ENCODE results near the gene CFB. TPM values are rescaled to one million over a fixed set of nuclear protein-coding genes. Genes with fewer than 3 reads are reported as not detected.

The CFB gene
- total and polyA plus RNA-seq, 9 of the 15 experiments (the other 6 are each of a cell fraction or from before 2014, with no cell fraction given) = 0.08 to 0.91 (median 0.22) TPM; not detected in 4

DNA sequence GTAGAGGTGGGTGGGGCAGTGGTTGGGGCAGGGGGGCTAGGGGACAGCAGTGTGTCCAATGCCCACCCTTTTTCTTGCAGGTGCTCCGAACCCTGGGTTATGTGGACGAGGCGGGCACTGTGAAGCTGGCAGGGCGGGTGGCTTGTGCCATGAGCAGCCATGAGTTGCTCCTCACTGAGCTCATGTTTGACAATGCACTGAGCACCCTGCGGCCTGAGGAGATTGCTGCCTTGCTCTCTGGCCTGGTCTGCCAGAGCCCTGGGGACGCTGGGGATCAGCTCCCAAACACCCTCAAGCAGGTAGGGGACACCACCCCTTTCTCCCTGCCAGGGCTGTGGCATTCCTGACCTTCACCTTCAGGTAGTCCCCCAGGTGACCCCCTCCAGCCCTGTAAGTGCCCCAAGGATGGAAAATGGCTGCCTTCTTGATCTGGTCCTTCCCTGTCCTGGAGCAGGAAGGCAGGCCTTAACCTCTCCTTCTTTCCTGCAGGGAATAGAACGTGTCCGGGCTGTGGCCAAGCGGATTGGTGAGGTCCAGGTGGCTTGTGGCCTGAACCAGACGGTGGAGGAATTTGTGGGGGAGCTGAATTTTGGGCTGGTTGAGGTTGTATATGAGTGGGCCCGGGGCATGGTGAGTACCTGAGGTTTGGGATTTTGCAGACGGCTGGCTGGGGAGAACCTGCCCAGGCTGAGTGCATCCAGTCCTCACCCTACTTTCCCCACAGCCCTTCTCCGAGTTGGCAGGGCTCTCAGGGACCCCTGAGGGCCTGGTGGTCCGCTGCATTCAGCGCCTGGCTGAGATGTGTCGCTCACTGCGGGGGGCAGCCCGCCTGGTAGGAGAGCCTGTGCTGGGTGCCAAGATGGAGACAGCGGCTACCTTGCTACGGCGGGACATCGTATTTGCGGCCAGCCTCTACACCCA, 23.2 kb downstream of the CFB start (continued):
- TF ChIP-seq, protein P1, sequence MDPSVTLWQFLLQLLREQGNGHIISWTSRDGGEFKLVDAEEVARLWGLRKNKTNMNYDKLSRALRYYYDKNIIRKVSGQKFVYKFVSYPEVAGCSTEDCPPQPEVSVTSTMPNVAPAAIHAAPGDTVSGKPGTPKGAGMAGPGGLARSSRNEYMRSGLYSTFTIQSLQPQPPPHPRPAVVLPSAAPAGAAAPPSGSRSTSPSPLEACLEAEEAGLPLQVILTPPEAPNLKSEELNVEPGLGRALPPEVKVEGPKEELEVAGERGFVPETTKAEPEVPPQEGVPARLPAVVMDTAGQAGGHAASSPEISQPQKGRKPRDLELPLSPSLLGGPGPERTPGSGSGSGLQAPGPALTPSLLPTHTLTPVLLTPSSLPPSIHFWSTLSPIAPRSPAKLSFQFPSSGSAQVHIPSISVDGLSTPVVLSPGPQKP (CRISPR knock-in tag; IDR thresholded peaks at IDR 0.05) = no peak
- peak; percentile 5; the same call in 1 of the 2 replicates for TF ChIP-seq MBD2 (IDR thresholded peaks at IDR 0.05; ENCODE audit: borderline replicate concordance, low read depth)
- TF ChIP-seq, protein P2, sequence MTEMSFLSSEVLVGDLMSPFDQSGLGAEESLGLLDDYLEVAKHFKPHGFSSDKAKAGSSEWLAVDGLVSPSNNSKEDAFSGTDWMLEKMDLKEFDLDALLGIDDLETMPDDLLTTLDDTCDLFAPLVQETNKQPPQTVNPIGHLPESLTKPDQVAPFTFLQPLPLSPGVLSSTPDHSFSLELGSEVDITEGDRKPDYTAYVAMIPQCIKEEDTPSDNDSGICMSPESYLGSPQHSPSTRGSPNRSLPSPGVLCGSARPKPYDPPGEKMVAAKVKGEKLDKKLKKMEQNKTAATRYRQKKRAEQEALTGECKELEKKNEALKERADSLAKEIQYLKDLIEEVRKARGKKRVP (CRISPR knock-in tag; IDR thresholded peaks at IDR 0.05) = no peak
- no peak for TF ChIP-seq CREB1 (IDR thresholded peaks at IDR 0.05)
- no peak for TF ChIP-seq CREB1 (CRISPR knock-in tag; IDR thresholded peaks at IDR 0.05)
- TF ChIP-seq SRF (CRISPR knock-in tag; IDR thresholded peaks at IDR 0.05) = 0 out of 4 replicates have a peak, but pooled peaks of 1 of the 2 experiments have one; percentile 3
- no peak for TF ChIP-seq CBX5 (IDR thresholded peaks at IDR 0.05; ENCODE audit: borderline replicate concordance, low read depth)
- no peak for TF ChIP-seq FOXJ3 (CRISPR knock-in tag; IDR thresholded peaks at IDR 0.05)
- 0 out of 2 replicates have a peak, but pooled peaks have one; percentile 47 for TF ChIP-seq THRAP3 (IDR thresholded peaks at IDR 0.05; ENCODE audit: borderline replicate concordance)
- TF ChIP-seq U2AF1 (optimal IDR thresholded peaks at IDR 0.05; ENCODE audit: low read depth, low read length) = no peak
- no peak for TF ChIP-seq CREBBP (IDR thresholded peaks at IDR 0.05; ENCODE audit: low read depth, low read length)
- no peak for TF ChIP-seq BCL6 (CRISPR knock-in tag; IDR thresholded peaks at IDR 0.05)
- no peak for TF ChIP-seq BRD9 (IDR thresholded peaks at IDR 0.05; ENCODE audit: low read depth, partially characterized antibody)
- TF ChIP-seq CBFA2T3 (IDR thresholded peaks at IDR 0.05) = no peak
- TF ChIP-seq ZNF79 (CRISPR knock-in tag; IDR thresholded peaks at IDR 0.05; ENCODE audit: low read depth) = no peak
- TF ChIP-seq, protein P3, sequence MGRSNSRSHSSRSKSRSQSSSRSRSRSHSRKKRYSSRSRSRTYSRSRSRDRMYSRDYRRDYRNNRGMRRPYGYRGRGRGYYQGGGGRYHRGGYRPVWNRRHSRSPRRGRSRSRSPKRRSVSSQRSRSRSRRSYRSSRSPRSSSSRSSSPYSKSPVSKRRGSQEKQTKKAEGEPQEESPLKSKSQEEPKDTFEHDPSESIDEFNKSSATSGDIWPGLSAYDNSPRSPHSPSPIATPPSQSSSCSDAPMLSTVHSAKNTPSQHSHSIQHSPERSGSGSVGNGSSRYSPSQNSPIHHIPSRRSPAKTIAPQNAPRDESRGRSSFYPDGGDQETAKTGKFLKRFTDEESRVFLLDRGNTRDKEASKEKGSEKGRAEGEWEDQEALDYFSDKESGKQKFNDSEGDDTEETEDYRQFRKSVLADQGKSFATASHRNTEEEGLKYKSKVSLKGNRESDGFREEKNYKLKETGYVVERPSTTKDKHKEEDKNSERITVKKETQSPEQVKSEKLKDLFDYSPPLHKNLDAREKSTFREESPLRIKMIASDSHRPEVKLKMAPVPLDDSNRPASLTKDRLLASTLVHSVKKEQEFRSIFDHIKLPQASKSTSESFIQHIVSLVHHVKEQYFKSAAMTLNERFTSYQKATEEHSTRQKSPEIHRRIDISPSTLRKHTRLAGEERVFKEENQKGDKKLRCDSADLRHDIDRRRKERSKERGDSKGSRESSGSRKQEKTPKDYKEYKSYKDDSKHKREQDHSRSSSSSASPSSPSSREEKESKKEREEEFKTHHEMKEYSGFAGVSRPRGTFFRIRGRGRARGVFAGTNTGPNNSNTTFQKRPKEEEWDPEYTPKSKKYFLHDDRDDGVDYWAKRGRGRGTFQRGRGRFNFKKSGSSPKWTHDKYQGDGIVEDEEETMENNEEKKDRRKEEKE (IDR thresholded peaks at IDR 0.05; ENCODE audit: borderline replicate concordance in 1 of 2, control insufficient read depth in 1 of 2, low read depth in 2 of 2, low read length in 1 of 2) = no peak
- no peak for TF ChIP-seq FOXJ2 (tag; IDR thresholded peaks at IDR 0.05)
- TF ChIP-seq YY1 (IDR thresholded peaks at IDR 0.05; ENCODE audit: borderline replicate concordance in 1 of 3, control insufficient read depth in 1 of 3, extremely low read depth in 1 of 3, insufficient read depth in 3 of 3, insufficient read length in 1 of 3, insufficient replicate concordance in 2 of 3, low read depth in 1 of 3, low read length in 2 of 3) = no peak
- TF ChIP-seq ZNF644 (tag; IDR thresholded peaks at IDR 0.05; ENCODE audit: low read depth) = 0 out of 2 replicates have a peak, but pooled peaks have one; percentile 47
- no peak for TF ChIP-seq RFX1 (IDR thresholded peaks at IDR 0.05)
